GM19238 (cell line): ENCODE results near the gene ADCY1.

ENCODE experiments used
- DNase-seq: peaks from one replicate; pipeline ENCODE4 v3.0.0; 2011; ENCODE audit warnings: low spot score; ENCODE audit not compliant: insufficient read length

The ADCY1 gene

GRCh38 chr7:45624392-45624760, 50.2 kb downstream of the ADCY1 start:
- DNase-seq, result no peak

GRCh38 chr7:45625067-45625466, 50.9 kb downstream of the ADCY1 start:
- no peak for DNase-seq

GRCh38 chr7:45625714-45626440, 51.7 kb downstream of the ADCY1 start:
- no peak for DNase-seq

GRCh38 chr7:45626441-45627430, 52.6 kb downstream of the ADCY1 start:
- DNase-seq, result no peak

GRCh38 chr7:45627691-45628456, 53.7 kb downstream of the ADCY1 start:
- DNase-seq, result no peak

- no peak for DNase-seq
Measured at GRCh38 chr7:45631569-45631968, 57.4 kb downstream of the ADCY1 start.

GRCh38 chr7:45636733-45637132, 62.6 kb downstream of the ADCY1 start:
- no peak for DNase-seq

- DNase-seq, result no peak
Measured at GRCh38 chr7:45638916-45639315, 64.7 kb downstream of the ADCY1 start.

- no peak for DNase-seq
Measured at GRCh38 chr7:45642044-45642443, 67.9 kb downstream of the ADCY1 start.

- no peak for DNase-seq
Measured at GRCh38 chr7:45643630-45644029, 69.5 kb downstream of the ADCY1 start.

- DNase-seq, result no peak
Measured at GRCh38 chr7:45644237-45644636, 70.1 kb downstream of the ADCY1 start.

- DNase-seq, result no peak
Measured at GRCh38 chr7:45645141-45645969, 71.2 kb downstream of the ADCY1 start.

- no peak for DNase-seq
Measured at GRCh38 chr7:45646207-45646821, 72.1 kb downstream of the ADCY1 start.

- DNase-seq, result no peak
Measured at GRCh38 chr7:45646996-45647825, 73.0 kb downstream of the ADCY1 start.

GRCh38 chr7:45647967-45648670, 74.0 kb downstream of the ADCY1 start:
- no peak for DNase-seq

- no peak for DNase-seq
Measured at GRCh38 chr7:45648671-45648995, 74.5 kb downstream of the ADCY1 start.

- no peak for DNase-seq
Measured at GRCh38 chr7:45649560-45650346, 75.6 kb downstream of the ADCY1 start.
